Measurements from ENCODE around the gene UBR4.

The UBR4 gene

DNA sequence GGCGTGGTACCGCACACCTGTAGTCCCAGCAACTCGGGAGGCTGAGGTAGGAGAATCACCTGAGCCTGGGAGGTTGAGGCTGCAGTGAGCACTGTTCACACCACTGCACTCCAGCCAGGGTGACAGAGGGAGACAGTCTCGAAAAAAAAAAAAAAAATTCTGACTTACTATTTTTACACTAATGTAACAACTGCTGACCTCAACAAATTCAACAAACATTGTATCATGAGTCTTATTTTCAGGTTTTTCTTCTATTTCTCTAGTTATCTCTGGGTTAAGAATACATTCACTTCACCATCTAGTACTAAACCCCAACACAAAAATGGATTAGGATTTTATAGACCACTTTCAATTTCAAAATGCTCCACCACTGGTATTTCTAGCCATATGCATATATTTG lies 72.9 kb downstream of the UBR4 start:
- no peak for DNase-seq

DNA sequence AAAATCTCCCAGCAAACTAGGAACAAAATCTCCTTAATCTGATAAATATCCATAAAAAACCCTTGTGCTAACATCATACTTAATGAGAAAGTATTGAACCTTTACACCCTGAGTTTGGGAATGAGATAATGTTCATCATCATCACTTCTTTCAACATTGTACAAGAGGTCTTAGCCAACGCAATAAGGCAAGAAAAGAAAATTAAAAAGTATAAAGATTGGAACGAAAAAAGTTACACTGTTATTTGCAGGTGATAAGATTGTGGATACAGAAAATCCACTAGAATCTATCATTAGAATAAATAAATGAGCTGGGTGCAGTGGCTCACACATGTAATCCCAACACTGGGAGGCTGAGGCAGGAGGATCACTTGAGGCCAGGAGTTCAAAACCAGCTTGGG lies 76.7 kb downstream of the UBR4 start:
- DNase-seq, result no peak

DNA sequence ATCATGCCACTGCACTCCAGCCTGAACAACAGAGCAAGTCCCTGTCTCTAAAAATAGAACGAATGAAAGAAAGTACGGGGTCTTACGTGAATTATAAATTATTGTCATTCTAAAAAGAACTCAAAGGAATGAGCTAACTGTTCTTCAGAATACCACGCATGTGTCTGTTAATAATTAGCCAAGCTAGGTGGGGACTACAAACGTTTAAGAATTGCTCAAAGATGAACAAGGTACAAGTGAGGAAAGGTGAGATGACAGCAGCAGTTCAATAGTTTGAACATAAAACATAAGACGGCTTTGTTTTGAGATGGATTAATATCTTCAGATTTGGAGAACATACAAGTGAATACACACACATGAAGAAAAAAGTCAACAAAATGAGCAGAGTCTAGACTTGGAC lies 79.6 kb downstream of the UBR4 start:
- DNase-seq, result no peak

DNA sequence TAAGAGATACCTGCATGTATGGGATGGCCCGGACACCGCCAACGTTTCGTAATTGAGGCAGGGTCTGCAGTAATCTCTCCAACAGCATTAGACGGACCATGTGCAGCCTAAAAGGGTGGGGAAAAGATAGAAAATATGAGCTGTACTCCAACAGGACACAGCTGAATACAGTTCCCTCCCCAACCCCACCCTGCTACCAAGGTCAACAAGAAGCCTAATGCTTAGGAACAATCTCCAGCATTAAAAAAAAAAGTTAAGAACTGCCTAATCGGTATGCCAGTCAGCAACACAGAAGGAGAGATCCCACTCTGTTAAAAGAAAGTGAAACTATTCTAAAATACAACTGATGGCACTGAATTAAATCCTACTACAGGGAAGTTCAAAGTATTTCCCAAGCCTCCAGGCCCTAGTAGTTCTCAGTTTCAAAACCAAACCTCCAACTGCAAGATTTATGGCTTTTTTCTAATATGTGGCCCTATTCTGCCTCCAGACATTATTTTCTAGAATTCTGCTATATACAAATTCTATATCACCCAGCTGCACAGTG lies 81.0 kb downstream of the UBR4 start:
- DNase-seq, result no peak

DNA sequence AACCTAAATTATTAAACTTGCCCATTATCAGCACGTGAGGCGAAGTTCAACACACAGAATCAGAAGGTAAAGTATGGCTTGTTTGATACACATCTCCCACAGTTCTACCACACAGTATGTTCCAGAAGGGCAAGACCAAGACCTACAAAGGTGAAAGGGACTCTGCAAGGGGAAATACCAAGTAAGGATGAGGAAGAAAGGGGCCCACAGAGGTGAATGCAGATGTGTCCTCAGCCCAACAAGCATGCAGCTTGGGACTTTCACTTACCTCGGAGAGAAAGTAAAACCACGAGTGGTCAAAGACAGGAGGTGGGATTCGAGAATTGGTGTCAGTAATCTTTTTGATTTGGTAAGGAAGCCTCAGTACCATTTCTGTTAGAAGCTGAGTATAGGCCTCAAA lies 85.8 kb downstream of the UBR4 start:
- DNase-seq, result no peak

DNA sequence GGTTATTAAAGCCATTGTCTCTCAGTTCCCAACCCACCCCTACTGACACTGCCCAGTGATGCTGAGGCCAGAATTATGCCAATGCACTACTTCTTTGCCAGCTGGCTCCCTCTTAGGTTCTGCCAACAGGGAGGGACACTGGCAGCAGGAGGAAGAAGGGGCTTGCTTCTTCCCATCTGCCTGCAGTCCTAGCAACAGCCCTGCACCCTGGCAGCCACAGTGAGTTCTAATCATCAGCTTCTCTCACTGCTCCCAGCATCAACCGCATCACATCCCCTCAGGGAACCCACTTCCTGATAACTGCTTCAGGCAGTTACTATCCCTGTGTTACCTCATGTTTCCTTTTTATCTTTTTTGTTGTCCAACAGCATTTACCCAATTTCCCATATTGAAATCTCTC lies 86.2 kb downstream of the UBR4 start:
- DNase-seq, result peak in 1 of 6 experiments; percentile 10

DNA sequence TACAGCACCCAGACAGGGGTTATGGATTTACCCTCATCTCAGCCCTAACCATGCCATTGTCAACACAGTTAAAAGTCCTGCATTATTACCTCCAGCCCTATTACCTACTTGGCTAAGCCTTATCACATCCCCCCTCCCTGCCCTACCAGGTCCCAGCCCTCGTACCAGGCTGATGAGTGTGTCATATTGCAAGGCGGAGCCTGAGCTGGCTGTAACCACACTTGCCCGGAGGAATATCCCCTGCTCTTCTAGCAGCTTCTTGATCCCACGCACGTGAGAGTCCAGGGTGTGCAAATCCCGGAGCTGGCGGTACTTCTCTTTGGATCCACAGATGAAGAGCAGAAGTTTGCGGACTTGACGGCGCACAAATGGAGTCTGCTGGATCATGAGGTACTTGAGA lies 87.4 kb downstream of the UBR4 start:
- DNase-seq, result no peak

DNA sequence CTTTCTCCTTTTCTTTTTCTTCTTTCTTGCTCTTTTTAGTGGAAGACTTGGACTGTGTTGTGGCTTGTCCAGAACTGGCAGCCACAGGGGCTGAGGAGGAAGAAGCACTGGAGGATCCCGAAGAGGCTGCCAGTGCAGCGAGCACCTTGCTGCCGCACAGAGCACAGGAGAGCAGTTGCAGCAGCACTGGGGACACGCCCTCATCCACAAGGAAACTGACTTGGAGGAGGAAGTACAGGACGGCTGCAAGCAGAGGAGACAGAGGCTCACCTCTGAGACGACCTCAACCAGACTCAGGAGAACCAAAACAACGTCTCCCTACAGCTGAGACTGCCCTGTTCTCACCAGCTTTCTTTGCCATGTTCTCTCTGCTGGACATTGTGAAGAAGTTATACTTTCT lies 88.9 kb downstream of the UBR4 start:
- DNase-seq, result no peak

DNA sequence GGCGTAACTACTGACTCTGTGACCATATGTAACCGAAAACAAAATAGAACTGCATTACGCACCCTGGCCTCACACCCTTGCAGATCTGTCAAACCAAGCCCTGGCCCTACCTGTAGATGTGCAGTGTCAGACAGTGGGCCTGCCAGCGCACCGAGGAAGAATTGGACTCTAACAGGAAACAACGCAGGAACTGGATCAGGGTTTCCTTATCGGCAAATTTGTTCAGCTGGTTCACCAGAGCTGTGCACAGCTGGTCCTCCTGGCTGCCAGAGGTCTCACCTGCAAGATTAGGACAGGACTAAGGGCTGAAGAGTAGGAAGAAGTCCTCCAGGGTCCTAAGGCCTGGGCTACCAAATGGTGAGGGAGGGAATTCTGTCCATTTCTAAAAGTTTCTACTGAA lies 90.0 kb downstream of the UBR4 start:
- no peak for DNase-seq

DNA sequence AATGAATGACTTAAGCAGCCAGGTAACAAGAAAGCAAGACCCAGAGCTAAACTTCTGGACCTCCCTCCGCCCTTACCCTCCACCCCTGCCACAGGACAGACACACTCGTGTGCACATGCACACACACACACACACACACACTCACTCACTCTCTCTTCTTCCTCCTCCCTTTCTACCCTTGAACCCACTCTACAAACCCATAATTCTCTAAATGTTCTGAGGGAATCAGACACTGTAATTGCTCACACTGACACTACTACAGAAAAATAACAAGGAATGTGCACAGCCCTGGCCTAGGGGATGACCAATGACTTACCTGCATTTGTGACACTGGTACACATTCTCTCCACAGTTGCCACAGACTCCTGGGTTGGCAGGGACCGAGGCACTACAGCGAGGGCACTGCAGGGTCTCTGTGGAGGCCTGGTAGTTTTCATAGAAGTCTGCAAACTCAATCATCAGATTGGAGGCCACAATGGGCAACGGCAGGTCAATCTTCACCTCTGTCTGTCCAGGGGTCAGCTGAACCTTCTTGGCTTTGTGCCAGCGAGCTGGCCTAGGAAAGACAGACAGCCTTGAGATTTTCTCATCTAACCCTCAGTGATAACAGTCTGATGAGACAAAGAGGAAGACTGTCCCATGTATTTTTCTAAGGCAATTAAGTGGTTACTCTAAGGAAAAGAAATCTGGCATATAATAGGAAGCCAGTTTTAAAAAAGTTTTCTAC lies 94.8 kb downstream of the UBR4 start:
- no peak for DNase-seq

DNA sequence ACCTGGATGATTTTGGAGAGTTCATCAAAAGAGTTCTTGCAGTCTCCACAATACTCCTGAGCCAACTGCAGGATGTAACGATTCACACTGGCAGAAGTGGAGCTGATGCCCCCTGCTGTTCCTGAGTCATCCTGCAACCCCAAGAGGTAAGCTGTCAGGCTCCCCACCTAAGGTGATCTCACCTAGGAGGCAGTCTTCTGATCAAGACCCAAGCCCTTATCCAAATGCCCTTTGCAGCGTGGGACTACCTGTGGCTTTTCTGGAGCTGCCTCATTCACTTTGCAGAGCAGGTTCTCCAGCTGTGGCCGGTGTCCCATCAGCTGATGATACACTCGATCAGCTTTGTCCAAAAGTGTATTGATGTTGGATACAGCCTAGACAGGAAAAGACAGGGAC lies 96.4 kb downstream of the UBR4 start:
- peak in 3 of 6 experiments; percentile 14 to 31 (median 26) for DNase-seq

DNA sequence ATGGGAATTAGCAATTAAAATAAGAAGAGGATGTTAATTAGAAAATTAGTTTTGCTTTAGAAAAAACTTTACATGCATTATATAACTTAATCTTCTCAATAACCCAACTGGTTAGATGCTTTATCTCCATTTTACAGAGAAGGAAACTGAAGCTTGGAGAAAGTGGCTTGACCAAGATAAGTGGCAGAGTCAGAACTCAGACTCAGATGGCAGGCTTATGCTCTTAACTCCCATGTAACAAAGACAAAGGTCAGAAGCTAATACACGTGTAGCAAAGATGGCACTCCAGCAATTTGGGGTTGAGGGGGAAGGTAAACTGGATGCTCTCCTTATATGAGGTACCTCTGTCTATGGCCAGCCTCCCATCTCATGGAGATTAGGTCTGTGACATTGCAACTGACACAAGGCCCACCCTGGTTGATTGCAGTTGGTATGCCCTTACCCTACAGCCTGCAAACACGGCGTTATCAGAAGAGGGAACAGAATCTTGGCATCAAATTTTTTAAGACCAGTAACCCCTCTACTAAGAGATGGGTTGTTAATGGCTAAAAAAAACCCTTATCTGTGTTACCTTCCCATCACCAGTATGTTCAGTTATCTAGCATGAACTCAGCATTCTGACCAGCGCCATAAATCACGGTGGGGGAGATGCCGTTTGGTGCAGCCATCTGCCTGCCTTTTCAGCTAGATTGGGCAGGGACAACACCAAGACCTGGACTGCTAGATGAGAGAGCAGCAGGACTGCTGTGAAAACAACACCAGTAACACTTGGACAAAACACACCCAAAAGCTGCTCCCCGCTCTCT lies 97.0 kb downstream of the UBR4 start:
- DNase-seq, result no peak

DNA sequence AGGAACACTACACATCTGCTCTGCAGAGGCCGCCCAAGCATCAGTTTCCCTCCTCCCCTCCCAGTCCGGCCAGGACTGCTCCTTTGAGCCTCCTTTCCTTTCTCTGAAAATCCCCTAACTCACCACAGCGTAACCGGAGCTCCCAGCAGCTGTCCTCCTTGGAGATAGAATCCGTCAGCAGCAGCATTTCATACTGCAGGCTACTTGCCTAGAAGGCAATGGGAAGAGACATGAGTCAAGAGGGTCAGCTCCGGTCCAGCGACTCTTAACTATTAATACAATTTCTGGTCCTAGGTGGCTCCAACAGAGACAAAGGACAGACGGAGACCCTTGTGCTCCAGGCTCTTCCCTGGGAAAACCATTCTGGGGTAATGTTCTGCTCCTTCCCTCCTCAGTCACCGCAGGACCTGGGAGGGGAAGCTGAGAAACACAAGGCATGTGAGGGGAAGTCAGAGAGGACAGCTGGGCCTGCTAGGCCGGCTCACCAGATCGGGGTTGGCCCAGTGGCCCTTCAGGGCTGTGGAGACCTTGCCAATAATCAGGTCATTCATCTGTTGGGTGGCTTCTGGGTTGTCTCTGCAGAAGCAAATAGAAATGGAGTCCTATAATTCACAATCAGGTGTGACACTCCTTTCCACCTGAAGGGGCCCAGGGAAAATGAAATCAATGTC lies 99.7 kb downstream of the UBR4 start:
- no peak for DNase-seq

DNA sequence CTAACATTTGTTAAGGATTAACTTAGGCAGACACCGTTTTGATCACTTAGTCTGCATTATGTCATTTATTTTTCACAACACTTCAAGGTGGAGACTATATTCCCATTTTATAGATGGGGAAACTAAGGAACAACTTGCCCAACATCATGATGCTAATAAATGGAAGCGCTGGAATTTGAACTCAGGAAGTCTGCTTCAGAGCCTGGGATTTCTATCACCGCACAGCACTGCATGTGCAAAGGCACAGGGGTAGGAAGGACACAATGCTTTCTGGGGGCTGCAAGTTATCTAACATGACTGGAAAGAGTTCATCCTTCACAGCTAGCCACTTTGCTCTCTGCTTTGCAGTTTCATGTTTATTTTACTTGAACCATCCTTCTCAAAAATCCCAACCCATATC lies 100.5 kb downstream of the UBR4 start:
- DNase-seq, result no peak

DNA sequence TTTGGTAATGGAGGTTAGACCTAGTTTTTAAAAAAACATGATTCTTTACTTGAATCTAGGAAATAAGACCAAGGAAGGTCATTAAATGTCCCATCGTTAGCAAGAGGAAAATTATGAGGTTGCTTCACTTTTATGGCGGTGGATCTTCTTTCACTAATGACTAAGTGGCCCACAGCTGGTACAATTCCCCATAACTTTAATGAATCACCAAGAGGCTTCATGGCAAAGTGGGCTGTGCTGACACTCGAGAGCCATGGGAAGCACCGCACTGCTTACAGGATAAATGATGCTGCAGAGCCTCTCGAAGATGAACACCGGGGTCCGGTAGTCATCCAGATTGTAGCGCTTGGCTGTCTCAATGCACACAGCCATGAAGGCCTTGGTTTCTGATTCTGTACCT lies 108.8 kb downstream of the UBR4 start:
- no peak for DNase-seq

DNA sequence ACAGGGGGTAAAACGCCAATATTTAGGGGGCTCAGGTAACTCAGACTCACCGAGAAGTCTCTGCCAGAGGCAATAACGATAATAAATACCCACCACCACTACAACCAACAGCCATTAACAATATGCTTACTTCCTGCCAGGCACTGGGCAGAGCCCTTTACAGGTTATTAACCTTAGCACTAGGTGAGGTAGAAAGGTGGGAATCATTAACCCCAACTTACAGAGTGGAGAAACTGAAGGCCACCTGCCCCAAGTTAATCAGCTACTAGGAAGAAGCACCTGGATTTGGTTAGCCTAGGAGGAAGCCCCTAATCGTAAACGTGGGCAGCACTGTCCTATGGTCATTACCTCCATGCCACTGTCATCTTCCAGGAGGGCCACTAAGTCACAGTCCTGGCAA lies 110.0 kb downstream of the UBR4 start:
- DNase-seq, result no peak

DNA sequence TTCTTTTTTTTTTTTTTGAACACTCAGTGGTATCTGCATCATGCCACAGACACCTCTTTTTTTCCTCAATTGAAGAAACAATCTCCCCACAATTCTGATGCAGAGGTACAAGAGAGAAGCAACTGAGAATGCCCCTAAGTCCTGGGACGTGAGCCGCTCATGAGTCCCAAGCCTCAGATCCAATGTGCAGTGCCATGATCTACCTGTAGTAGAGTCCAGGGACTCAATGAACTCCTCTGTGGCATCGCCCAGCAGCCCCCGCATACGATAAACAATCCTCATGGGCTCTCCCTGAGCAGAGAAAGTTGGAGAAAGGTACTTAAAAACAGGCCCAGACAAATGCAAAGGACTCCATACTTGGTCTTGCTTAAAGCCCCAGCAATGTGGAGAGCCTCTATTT lies 113.1 kb downstream of the UBR4 start:
- DNase-seq, result no peak

DNA sequence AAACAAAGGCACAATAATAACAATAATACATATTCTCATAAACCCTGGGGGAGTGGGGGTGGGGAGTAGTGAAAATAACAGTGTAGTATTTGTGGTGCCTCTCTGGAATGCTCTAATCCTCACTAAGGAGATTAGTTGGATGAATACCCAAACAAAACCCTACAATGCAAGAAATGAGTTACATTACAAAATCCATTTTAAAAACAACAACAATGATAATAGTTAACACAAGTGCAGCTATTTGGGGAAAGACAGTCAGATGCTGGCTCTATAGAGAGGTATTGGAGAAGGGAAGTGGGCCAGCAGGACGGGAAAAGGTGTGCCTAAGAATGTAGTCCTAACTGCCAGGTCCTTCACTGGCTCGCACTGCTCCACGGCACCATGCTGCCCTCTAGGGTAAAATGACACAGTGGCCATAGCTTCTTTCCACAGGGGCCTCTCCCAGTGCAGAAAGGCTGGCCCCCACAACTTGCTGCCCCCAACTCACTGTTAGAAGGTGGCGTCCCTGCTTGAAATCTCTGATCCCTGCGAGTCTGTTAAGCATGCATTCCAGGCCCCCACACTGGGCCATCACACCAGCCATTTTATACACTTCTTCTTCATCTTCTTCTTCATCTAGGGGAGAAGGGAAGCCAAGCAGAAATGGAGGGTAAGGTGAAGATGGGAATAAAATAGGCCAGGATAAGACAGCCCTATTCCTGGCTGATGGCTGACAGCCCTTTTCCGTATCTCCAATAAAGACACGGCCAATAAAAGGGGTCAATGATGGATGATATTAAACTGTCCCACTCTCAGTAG lies 113.8 kb downstream of the UBR4 start:
- DNase-seq, result peak in 3 of 6 experiments; percentile 4 to 9 (median 5)

DNA sequence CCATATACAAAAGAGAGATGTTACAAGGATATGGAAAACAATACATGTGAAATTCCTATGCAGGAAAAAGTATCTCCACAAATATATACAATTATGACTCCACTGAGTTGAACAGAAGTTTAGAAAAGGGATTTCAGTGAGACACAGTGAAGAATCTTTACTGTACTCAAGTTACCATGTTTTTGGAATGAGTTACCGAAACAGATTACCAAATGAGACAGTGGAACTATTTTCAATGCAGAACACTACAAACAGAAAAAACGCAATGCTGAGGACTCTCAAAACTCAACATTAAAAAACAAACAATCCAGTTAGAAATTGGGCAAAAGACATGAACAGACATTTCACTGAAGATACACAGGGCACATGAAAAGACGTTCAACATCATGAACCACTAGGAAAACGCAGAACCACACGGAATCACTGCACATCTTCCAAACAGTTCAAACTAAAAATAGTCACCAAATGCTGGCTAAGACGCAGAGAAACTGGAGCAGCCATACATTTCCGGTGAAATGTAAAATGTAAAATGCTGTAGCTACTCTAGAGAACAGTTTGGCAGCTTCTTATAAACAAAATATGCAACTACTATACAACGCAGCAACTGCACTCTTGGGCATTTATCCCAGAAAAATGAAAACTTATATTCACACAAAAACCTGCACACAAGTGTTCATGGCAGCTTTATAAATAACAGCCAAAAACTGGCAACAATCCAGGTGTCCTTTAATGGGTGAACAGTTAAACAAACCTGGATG lies 118.7 kb downstream of the UBR4 start:
- DNase-seq, result no peak

DNA sequence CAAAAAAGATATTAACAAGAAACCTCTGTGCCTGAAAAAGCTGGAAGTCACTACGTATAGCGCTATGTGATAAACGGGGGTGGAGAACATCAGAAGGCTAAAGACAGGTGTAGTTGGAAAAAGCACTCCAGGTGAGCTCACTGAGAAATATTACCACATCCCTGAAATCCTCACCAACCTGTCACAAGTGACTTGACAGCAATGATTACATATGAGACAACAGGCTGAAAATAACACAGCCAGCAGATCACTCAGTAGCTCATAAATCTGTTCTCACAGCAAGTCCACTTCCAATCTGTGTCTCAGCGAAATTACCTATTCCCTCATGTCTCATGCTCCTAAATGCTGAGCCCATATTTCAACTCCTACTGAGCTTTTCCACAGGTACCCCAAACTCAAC lies 120.5 kb downstream of the UBR4 start:
- DNase-seq, result no peak

DNA sequence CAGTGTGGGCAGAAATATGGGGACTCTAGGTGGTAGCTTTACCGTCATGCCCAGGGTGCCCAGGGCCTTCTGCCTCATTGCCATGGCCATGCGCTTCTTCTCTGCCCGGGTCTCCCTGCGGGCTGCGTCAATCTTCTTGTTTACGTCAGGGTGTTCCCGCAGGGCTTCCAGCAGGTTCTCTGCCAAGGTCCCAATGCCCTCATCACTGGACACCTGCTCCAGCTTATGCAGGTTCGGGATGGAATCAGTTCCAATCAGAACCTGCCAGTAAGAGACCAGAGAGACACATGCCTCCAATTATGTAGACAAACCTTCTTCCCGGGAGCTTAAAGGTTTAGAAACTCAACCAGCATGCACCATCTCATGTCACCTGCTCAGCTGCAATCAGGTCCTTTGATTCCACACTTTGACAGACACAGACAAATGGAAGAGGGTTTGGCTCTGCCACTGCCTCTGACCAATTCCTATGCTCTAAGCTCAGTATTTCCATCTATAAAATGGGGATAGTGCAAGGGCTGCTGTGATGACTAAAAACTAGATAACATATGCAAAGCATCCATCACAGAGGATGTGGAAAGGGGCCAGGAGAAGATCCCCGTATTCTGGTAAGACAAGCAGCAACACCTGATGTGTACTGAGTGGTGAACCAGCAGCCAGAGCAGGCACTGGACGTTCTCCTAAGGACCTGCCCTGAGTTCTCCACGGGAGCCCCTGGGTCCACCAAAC lies 121.2 kb downstream of the UBR4 start:
- no peak for DNase-seq

Measured in stimulated activated naive CD4-positive, alpha-beta T cell (primary cell).